ENCODE data around the gene ZNF480. TPM values are rescaled to one million over a fixed set of nuclear protein-coding genes. Genes with fewer than 3 reads are reported as not detected.

Gene ZNF480
- total RNA-seq, 6 experiments from 2014 or later, result 3.7 to 7.1 (median 5.3) TPM

- peak within 1 kb of the TSS; percentile 76 to 98 (median 96) for H3K4me3 ChIP-seq
- no peaks in the 10 kb centered on the region for H3K27me3 ChIP-seq
- TF ChIP-seq CTCF (IDR thresholded peaks at IDR 0.05) (no peak), POLR2A (IDR thresholded peaks at IDR 0.05) (peak; percentile 62)
- H3K4me1 ChIP-seq, result peaks cover 0 to 9% (median 0%) of the 10 kb centered on the region in 4 donors
- no peaks in the 10 kb centered on the region for H3K9me3 ChIP-seq
- under 1% methylated on average over 42 of the region's 70 CpGs for WGBS (ENCODE audit: insufficient coverage, low coverage, low lambda C conversion rate, missing lambda C conversion rate)
- DNase-seq (peak; percentile 97), ATAC-seq (peak; percentile 100)
- no peaks in the 10 kb centered on the region for H3K36me3 ChIP-seq
- intact Hi-C loops (cut with DNase I), result no loop called here
- peak within 1 kb of the TSS; percentile 63 to 95 (median 89) for H3K27ac ChIP-seq
Observed at GRCh38 chr19:52269338-52270261, 27.4 kb upstream of the ZNF480 start, which contains the start of gene ZNF766. Gene ZNF766, plus strand, starts transcription at chr19:52269587. Its CDS starts 27 bp downstream, at chr19:52269614.

- peaks cover 0 to 9% (median 0%) of the 10 kb centered on the region in 4 donors for H3K4me1 ChIP-seq
- H3K27ac ChIP-seq, result peak overlapping the region; percentile 63 to 95 (median 89)
- H3K36me3 ChIP-seq, result no peaks in the 10 kb centered on the region
- peak in 2 of 4 donors; percentile 2 for ATAC-seq
- peak in 1 of 3 donors; percentile 27 for DNase-seq
- H3K9me3 ChIP-seq, result no peaks in the 10 kb centered on the region
- TF ChIP-seq CTCF (IDR thresholded peaks at IDR 0.05) (no peak), POLR2A (IDR thresholded peaks at IDR 0.05) (no peak)
- WGBS (ENCODE audit: insufficient coverage, low coverage, low lambda C conversion rate, missing lambda C conversion rate), result 2% methylated on average over 9 of the region's 11 CpGs
- intact Hi-C loops (cut with DNase I), result no loop called here
- H3K27me3 ChIP-seq, result no peaks in the 10 kb centered on the region
- peak overlapping the region; percentile 76 to 98 (median 96) for H3K4me3 ChIP-seq
Observed at GRCh38 chr19:52270266-52270885, 26.6 kb upstream of the ZNF480 start.

- peaks cover 0 to 9% (median 0%) of the 10 kb centered on the region in 4 donors for H3K4me1 ChIP-seq
- no peak for TF ChIP-seq CTCF (IDR thresholded peaks at IDR 0.05)
- no peak for TF ChIP-seq POLR2A (IDR thresholded peaks at IDR 0.05)
- H3K4me3 ChIP-seq, result no peak overlapping the region
- H3K27ac ChIP-seq, result no peak overlapping the region
- WGBS (ENCODE audit: insufficient coverage, low coverage, low lambda C conversion rate, missing lambda C conversion rate), result no CpG with 5 or more reads among the region's 2 CpGs
- no peaks in the 10 kb centered on the region for H3K36me3 ChIP-seq
- no peak for DNase-seq
- no peaks in the 10 kb centered on the region for H3K27me3 ChIP-seq
- ATAC-seq, result no peak
- H3K9me3 ChIP-seq, result no peaks in the 10 kb centered on the region
- intact Hi-C loops (cut with DNase I), result no loop called here
Observed at GRCh38 chr19:52273301-52273700, 23.7 kb upstream of the ZNF480 start.

- WGBS (ENCODE audit: insufficient coverage, low coverage, low lambda C conversion rate, missing lambda C conversion rate), result 88% methylated on average over 5 of the region's 5 CpGs
- no peak overlapping the region for H3K4me3 ChIP-seq
Observed at GRCh38 chr19:52274191-52274590, 22.8 kb upstream of the ZNF480 start.

More at GRCh38 chr19:52274191-52274590, 22.8 kb upstream of the ZNF480 start:
- Histone ChIP-seq H3K9me3 (peaks cover 0 to 6% (median 0%) of the 10 kb centered on the region in 4 donors), H3K27me3 (no peaks in the 10 kb centered on the region), H3K4me1 (peaks cover 0 to 9% (median 0%) of the 10 kb centered on the region in 4 donors), H3K36me3 (no peaks in the 10 kb centered on the region), H3K27ac (no peak overlapping the region)
- intact Hi-C loops (cut with DNase I), result no loop called here
- DNase-seq (no peak), ATAC-seq (no peak)
- no peak for TF ChIP-seq CTCF (IDR thresholded peaks at IDR 0.05)
- TF ChIP-seq POLR2A (IDR thresholded peaks at IDR 0.05), result no peak
